NCI-H1417 (cell line): ENCODE measurements around the gene PIP5K1B.
A peak's percentile ranks its signal among the peaks of the same experiment; 100 is the strongest.

Experiments
- DNase-seq, 3 experiments: peaks; one replicate each; lab custom pipeline; 2025; lab: John Stamatoyannopoulos, UW

The PIP5K1B gene

DNA sequence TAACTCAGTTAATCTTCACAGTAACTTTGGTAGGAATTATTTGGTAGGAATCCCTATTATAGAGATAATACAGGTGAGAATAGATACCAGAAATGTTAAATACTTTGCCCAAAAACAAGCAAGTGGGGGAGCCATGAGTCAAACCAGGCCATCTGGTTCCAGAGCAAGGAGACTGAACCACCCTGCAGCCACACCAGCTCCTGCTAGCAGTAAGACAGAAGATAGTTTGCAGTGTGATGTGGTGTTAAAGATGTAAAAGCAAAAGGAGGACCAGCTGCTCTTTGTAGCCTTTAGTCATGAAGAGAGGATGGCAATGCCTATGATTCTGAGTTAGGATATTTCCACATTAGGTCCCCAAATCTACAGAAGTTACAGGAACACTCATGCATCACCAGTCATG lies 207.5 kb downstream of the PIP5K1B start:
- DNase-seq: no peak

DNA sequence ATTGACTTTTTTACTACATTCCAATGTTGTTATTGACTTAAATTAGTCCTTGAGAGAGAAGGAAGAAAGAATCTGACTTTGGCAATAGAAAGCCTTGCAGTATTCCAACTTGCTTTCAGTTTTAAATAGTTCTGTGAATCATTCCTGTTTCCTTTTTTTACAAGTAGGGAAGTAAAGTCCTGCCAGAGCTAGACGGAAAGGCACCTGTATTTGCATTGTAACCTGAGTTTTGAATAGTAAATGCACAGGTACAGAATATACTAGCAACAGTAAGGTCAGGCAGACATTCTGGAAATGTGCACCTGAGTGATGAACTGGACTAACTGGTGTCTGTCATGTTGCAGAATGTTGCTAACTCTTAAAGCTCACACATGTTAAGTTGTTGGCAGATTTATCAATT lies 208.0 kb downstream of the PIP5K1B start:
- DNase-seq: no peak

DNA sequence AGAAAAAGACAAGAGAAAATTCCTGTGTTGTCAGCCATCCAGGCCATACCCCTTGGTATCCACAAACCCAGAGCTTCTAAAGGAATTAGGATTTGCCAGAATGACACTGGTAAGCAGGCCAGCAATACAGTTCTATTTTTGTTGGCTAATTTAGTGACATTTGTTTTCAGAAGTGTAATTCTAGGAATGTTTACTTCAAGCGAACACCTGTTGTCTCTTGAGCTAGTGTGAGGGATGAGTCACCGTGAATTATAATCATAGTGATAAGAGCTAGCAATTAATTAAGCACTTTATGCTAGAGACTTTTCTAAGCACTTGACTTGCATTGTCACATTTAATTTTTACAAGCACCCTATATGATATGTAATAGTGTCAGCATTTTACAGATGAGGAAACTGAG lies 209.7 kb downstream of the PIP5K1B start:
- DNase-seq: peak in 1 of 3 experiments; percentile 34

DNA sequence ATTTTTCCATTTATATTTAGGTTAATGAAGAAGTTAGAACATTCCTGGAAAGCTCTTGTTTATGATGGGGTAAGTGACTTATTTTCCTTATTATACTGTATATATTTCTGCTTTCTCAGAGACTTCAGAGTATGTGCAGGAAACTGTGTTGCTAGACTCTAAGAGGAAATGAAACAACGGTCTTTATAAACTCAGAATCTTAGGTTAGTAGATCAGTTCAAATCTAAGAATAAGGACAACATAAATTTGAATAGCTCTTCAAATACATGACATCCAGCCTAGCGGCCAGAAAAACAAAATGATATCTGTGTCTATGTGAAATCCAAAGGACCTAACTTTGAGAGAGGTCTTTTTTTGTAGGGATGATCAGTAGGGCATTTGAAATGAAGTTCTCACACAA lies 214.6 kb downstream of the PIP5K1B start:
- no peak for DNase-seq

DNA sequence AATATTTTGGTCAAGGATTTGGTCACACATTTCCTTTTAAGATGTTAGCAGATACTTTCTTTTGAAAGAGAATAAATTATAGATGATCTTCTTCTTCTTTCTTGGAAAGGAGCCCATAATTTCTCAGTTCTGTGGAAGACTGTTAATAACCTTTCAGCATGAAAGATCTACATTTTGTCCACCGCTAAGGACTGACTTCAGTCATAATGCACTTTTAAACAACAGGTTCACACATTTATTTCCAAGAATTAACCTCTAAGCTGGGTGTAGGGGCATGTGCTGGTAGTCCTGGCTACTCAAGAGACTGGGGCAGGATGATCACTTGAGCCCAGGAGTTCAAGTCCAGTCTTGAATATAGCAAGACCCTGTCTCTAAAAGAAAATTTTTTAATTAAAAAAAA lies 215.9 kb downstream of the PIP5K1B start:
- no peak for DNase-seq

DNA sequence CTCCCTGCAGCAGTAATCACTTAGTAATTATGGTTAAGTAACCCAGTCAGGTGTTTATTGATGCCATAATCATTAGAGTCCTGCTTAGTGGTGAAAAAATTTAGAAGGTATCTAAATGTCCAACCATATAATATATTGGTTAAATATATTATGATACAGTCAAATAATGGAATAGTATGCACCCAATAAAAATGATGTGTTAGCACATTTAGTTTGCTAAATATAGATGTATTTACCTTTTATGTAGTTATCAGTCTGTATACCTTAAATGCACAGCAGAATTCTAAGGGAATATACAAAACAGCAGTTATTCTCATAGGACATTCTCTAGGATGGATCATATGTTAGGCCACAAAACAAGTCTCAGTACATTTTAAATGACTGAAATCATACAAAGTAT lies 218.4 kb downstream of the PIP5K1B start:
- DNase-seq: no peak

DNA sequence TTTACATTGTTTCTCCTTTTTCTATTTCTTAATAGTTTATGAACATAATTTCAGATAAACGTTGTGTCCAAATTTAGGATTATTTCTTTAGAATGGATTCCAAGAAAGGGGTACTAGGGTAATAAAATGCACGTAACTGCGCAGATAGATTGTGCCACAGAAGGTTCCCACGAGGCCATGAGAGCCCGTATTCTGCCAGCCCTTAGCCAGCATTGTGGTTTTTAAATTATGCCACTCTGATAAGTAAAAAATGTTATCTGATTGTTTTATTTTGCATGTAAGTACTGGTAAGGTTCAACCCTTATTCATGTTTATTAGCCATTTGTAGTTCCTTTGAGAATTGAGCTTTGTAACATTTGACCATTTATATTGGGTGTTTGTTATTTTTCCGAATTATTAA lies 220.1 kb downstream of the PIP5K1B start:
- no peak for DNase-seq

DNA sequence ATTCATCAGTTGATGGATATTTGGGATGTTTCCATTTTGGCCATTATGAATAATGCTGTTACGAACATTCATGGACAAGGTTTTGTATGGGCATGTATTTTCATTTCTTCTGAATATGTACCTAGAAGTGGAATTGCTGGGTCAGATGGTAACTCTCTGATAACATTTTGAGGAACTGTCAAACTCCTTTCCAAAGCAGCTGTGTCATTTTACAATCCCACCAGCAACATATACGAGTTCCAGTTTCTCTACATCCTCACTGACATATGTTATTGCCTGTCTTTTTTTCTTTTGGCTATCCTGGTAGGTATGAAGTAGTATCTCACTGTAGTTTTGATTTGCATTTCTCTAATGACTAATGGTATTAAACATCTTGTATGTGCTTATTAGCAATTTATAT lies 222.1 kb downstream of the PIP5K1B start:
- DNase-seq: no peak

DNA sequence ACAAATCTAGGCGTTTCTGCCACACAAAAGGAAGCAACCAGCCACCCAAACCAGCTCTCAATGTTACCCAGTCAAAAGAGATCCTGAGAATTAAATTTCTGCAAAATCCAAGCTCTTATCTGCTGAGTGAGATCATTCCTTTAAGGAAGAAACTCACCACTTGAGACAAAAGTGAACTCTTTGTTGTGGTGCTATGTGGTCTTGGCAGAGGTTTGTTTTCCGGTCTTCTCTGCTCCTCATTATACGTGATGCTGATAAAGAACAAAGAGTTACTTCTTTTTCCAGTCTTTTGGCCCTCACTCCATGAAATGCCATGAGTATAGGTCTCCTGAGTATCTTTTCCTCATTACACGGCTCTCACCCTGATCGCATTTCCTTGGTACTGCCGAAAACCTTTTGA lies 226.8 kb downstream of the PIP5K1B start:
- DNase-seq: no peak

DNA sequence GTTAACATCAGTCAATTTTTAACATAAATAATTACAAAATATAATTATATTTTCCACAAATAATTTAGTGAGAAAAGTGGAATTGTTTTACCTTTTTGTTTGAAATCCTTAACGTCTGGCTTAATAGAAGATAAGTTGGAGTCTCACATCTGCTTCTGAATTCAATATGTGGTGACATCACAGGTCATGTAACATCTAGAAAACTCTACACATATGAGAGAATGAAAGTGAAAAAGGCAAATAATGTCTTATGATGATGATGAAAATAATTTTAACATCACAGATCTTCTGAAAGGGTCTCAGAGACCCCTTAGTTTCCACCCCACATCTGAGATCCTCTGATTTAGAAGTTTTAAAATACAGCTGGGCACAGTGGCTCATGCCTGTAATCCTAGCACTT lies 227.4 kb downstream of the PIP5K1B start:
- no peak for DNase-seq

DNA sequence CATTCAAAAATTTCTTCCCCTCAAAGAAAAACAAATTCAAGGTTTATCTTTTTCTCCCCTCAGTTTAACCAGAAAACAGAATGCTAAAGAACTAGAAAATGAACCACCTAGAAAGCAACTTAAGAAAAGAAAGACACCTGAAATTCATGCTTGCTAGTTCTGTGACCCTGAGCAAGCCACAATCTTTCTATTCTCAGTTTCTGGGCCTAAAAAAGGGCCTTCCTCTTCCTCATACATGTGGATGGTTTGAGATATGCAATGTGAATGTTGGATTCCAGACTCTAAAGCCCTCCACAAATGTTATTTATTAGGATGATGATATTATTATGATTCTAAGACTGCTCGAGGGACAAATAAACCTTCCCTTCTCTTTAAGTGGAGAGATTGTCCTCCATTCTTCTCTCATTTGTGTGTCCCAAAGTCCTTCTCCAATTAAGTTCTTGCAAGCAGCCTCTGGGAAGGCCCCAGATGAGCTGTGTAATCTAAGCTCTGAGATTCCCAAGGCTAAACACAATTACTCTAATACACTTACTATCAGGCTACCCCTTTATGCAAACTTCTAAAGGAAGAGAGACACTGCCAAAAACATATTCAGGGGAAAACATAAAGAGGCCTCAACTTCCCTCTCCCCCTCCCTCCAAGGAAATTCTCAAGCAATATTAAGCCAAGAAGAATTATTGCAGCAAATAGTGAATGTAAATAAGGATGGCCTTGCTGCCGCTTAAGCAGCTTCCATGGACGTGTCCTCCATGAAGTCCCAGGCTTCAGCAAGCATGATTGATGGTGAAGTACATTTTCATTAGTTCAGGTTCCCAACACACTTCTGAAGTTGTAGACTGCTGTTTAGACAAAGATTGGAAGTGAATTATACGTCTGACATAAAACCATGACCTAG lies 228.6 kb downstream of the PIP5K1B start:
- no peak for DNase-seq

DNA sequence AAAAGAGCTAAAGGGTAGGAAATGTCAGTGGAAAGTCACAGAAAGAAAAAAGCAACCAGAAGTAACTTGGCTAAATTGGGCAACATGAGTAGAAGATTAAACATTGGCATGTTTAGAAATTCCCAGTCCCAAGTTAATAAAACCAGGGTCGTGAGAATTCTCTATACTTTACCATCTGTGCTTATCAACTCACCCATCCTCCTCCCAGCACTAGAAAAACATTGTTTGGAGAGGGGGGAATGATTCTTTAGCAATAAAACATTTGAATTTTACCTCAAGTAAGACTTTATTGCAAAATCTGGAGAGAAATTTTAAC lies 229.2 kb downstream of the PIP5K1B start:
- no peak for DNase-seq

DNA sequence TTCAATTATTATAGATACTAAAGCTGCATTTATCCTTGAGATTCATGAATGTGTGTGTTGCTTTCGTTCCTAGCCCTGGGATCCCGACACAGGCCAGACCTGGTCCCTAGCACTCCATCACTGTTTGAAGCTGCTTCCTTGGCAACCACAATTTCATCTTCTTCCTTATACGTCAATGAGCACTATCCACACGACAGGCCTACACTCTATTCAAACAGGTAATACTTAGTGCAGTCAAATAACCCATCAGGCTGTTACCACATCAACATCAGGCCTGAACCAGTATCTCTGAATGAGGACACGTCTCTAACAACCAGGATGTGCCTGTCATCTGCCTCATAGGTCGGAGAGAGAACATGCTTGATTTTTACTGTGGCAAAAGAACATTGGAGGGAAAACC lies 235.5 kb downstream of the PIP5K1B start:
- no peak for DNase-seq

DNA sequence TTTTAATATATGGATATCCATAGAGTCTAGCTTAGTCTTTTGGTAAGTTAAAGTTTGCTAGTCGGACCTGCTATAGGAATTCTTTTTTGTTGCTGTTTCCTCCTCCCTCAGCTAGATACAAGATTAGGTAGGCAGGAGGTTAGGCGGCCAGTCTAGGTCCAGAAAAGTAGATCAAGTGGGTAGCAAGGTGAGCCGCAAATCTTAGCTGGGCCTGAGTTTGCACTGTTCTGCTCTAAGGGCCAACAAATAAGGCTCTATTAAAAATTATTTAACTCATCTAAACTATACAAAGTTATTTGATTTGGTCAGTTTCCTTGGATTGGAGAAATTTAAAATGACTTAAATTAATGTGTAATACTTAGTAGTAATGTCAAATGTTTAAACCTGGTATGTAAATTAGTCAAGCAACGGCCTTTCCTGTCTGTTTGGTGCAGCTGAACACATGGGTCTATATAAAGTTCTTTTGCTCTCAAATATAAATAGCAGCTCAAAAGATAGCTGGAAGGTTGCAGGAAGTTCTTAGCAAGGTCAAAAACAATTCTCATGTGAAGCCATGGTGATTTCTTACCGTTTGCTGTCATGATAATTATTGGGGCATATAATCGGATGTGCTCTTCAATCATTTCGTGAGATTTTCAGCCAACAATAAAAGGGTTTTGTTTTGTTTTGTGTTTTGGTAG lies 236.9 kb downstream of the PIP5K1B start:
- DNase-seq: no peak

DNA sequence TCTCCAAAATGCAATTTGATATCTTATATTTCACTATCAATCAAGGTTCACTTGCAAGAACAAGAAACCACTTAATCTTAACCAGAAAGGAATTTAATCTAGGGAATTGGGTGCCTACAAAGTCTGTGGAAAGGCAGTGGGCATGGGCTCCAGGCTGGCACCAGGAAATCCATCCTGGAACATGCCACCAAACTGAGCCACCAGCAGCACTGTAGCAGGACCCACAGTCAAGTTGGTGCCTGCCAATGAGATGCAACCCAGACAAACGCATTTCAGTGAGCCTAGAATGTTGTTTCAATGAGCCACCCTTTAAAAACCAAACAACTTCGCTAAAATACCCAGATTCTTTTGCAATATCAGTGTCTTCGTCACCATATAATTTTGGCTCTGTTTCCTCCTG lies 237.8 kb downstream of the PIP5K1B start:
- no peak for DNase-seq

DNA sequence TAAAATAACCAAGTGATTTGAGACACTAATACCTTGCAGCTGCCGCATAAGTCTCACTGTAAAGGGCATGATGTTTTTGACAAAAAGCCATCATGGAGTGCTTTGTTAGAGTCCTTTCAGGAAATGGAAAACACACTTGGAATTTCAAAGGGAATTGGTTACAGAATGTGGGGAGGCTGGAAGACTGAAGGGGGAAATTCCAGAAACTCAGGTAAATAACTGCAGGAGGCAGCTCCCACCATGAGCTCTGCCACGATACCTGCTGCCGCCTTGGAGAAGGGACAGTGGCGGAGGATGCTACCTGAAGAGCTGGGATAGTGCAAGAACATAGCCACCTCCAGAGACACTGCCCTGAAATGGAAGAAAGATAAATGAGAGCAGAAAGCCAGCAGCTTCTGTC lies 242.0 kb downstream of the PIP5K1B start:
- DNase-seq: no peak

DNA sequence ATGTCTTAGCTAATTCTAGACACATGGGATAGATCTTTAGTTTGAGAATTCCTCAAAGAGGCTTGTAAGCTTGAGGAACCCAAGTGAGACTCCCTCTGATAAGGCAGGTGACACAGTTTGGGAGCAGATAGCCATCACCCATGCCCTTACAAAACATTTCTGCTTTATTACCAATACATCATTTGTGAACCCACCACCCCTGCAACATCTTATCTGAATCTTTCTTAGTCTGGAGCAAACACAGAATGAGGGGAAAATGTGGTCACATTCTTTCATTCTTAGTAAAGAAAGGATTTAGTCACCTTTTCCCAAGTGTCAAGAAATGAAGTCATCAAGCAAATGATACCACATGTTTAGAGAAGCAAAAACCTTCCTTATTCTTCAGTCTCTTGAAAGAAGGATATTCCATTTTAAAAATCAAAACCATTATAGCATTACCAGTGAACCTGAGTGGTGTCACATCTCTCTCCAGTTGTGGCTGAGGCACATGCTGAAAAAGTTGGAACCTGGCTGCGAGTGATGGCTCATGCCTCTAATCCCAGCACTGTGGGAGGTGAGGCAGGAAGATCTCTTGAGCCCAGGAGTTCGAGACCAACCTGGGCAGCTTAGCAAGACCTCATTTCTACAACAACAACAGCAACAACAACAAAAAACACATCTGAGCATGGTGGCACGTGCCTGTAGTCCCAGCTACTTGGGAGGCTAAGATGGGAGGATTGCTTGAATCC lies 243.0 kb downstream of the PIP5K1B start:
- DNase-seq: no peak

DNA sequence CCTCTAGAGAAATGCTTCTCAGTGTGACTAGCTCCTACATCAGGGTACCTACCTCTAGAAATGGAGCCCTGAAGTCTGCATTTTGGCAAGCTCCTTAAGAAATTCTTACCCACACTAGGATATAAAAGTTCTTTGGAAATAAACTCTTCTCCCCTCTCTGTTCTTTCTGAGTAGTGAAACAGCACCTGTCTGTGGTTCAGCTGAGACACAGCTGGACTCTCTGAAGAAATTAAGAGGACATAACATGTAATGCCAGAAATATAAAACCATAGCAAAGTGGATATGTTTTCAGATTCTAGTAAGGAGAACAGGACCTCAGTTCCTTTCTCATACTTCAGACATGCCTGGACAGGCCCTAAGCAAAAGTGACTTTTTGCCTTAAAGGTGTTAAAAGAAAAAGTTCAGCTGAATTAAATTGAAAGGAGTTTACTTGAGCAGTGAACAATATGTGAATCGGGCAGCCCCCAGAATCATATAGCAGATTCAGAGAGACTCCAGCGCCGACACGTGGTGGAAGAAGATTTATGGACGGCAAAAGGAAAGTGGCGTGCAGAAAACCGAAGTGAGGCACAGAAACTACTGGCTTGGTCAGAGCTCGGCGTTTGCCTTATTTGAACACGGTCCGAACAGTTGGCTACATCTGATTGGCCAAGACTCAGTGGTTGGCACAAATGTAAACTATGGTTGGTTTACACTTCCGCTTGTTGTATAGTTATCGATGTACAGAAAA lies 244.4 kb downstream of the PIP5K1B start:
- peak; percentile 29 to 69 (median 57) for DNase-seq

DNA sequence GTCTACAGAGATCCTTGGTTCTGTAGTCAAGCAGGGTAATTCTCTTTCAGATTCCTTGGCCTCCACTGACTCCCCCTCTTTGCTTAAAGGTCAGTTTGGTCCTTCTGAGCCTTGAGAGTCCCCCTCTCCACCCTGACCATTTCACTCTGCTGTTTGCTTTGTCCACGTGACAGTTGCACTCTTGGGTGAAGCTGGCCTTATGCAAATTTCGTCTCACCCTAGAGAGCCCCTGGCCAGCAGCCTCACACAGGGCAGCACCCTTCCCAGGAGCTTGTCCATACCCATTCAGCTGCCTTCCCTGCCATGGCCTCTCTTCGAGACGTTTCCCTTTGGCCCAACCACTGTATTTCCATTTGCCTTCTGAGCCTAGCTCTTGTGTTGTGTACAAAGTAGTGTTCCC lies 245.1 kb downstream of the PIP5K1B start:
- DNase-seq: no peak

DNA sequence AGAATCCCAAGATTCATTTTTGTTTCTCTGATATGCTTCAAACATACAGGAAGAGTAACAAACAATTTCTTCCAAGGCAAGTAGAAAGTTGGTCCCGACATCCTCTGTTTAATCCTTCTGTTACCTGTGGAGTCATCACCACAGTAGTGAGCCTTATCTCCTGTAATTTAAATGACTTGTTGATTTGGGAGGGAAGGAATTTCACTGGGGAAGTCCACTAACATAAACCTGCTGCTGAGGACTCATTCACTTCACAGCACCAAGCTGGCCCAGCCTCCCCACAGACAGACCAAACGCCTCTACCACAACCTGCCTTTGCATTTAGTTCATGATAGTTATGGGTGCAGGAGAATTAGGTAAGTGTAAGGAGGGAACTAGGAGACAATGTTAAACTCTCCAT lies 245.6 kb downstream of the PIP5K1B start:
- no peak for DNase-seq

DNA sequence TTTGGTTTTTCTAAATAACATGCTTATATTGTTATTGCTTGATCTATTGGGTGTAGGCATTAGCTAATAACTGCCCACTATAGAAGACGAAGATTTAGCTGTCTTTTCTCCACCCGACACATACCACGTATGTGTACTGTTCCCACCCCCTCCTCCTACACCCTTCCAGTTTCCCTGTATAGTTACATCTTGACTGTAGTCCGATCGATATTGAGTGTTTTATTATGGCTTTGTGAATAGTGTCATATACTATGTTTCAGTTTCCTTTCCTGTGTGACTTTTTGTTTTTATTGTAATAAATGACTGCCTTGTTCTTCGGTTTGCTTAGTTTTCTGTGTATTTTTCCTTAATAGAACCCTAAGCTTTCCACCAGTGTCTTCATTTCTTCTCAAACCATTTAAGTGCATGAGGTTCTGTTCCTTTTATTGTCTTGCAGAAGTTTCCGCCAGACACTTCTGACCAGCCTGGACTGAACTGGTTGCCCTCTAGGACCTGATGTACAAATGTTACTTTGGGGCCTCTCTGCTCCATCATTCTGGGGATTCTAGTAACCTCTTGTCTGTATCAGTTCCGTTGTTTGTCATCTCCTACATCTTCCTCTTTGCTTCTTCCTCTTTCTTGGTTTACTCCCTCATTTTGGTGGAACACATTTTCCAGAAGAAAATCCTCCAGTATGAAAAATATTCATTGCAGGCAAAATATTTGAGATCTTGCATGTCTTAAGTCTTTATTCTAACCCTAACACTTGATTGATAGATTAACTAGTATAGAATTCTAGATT lies 247.0 kb downstream of the PIP5K1B start:
- no peak for DNase-seq

DNA sequence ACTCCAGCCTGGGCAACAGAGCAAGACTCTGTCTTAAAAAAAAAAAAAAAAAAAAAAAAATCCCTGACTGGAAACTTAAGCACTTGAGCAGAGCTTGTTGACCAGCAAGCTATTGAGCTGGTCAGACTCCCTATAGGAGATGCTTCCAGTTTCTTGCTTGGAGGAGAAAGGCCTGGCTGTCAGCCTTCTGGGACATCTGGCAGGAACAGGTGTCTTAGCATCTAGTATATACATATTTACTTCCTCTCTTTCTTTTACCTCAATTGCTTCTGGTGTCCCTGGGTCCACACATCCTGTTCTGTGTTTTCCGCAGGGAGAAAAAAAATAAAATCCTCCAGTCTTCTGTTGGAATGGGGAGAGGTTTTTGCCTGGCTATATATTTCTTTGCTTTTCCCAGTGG lies 248.7 kb downstream of the PIP5K1B start:
- no peak for DNase-seq
